ENCODE results near the gene C13orf46. TPM values are rescaled to one million over a fixed set of nuclear protein-coding genes. Genes with fewer than 3 reads are reported as not detected.

Gene C13orf46
- total RNA-seq: 0.44 and 0.86 TPM in 2 replicates

DNA sequence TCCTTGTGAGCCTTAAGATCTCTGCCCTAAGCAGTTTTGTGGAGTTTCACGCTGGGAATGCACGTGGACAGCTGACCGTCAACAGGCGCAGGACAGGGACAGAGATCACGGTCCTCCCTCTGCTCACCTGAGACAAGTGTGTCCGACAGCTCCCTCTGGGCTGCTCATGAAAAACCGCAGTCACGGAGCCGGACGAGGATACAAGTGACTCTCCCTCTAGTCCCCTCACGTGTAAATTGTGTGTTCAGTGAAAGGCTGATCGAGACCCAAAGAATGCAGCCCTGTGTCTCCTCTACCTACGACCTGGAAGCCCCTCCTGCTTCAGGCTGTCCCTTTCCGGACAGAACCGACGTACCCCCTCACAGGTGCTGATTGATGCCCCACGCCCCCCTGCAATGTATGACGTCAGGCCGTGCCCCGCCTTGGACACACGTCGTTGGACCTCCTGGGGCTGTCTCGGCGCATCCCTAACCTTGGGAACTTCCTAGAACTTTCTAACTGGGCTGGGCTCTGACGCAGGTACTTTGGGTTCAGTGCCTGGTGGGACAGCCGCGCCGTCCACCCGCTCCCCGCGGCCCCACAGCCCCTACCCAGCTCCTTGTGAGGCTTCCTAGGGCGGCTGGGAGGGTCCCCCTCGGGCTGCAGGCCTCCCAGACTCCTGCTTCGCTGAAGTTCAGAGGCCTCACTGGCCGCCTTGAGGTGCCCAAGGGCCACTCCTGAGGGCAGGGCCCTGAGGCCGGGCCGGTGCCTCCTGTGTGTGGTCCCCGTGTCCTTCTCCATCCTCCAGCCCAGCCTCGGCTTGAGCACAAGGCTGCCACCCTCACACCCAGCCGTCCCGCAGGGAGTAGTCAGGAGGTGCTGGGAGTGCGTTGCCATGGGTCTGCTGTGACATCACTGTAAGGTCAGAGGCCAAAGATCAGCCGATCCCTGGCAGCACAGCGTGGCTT, at the start of gene C13orf46:
Gene C13orf46, minus strand, starts transcription at position 859 of the 947 bp plus-strand sequence. Its CDS starts 79 bp downstream, at position 780.

Other genes with a start within 250 kb of the C13orf46 start
- 0.66 and 2.4 TPM in 2 replicates for gene TMEM255B, start 214.8 kb downstream of the C13orf46 start, total RNA-seq
- 184 and 227 TPM in 2 replicates for gene GAS6, start 110.0 kb downstream of the C13orf46 start, total RNA-seq
- 47.1 and 88.0 TPM in 2 replicates for gene RASA3, start 158.5 kb upstream of the C13orf46 start, total RNA-seq
- not detected in 2 replicates for gene CFAP97D2, start 205.2 kb upstream of the C13orf46 start, total RNA-seq

Measured in placental pericyte (primary cell).